Kidney (tissue), 14 donors: ENCODE data around the gene ARFGAP3. TPM values are rescaled to one million over a fixed set of nuclear protein-coding genes. Genes with fewer than 3 reads are reported as not detected.

Source experiments
- DNase-seq, 5 donors: peaks; one replicate each; pipeline ENCODE4 v3.0.0-alpha.2; 2013 to 2020
- FAIRE-seq: peaks from 2 replicates; lab custom pipeline; 2012; peaks lifted over from hg19 to GRCh38; lab: Jason Lieb, UNC
- H3K27ac ChIP-seq, 2 donors: one replicate each; pipeline ENCODE4 v1.7.0; 2013; ENCODE audit warnings: low read depth in 2 of 2, low read length in 2 of 2, inconsistent platforms in 1 of 2
- H3K27me3 ChIP-seq: one replicate; pipeline ENCODE4 v1.7.1; 2013; ENCODE audit warnings: low read length, inconsistent platforms; ENCODE audit not compliant: control insufficient read depth, insufficient read depth
- H3K36me3 ChIP-seq, 3 donors: one replicate each; pipeline versions ENCODE4 v1.7.0 to v1.7.1; 2013; ENCODE audit warnings: low read length in 3 of 3, control low read depth in 1 of 3, inconsistent platforms in 1 of 3; ENCODE audit not compliant: insufficient read depth in 3 of 3, control insufficient read depth in 2 of 3
- H3K4me1 ChIP-seq, 3 donors: one replicate each; pipeline versions ENCODE4 v1.7.0 to v1.7.1; 2013; ENCODE audit warnings: low read length in 3 of 3, inconsistent platforms in 1 of 3, low read depth in 1 of 3; ENCODE audit not compliant: control insufficient read depth in 2 of 3, insufficient read depth in 2 of 3
- H3K4me3 ChIP-seq, 3 donors: one replicate each; pipeline versions ENCODE4 v1.7.0 to v1.8.1; 2013; ENCODE audit warnings: low read length in 3 of 3, control low read depth in 1 of 3, inconsistent platforms in 1 of 3
- H3K9ac ChIP-seq, 3 donors: one replicate each; pipeline versions ENCODE4 v1.7.0 to v1.7.1; 2013; ENCODE audit warnings: low read length in 3 of 3, control low read depth in 1 of 3, inconsistent platforms in 1 of 3
- H3K9me3 ChIP-seq, 3 donors: one replicate each; pipeline versions ENCODE4 v1.7.0 to v1.7.1; 2013; ENCODE audit warnings: low read length in 3 of 3, control low read depth in 1 of 3, inconsistent platforms in 1 of 3; ENCODE audit not compliant: control insufficient read depth in 2 of 3, insufficient read depth in 1 of 3
- intact Hi-C: fragments of 100-400 bp; cut with DNase I; formaldehyde crosslinking; loops from one replicate; pipeline ENCODE4 v1.11.1; 2022
- polyA plus RNA-seq: library from polyadenylated mRNA; stranded (reverse); fragments of 350-450 nt; fragmentation: Illumina TruSeq; extraction: RNeasy Lipid Tissue Mini Kit (QIAGEN cat#74804); gene quantifications from one replicate; pipeline ENCODE4 v1.2.3, GENCODE V29; 2014; ENCODE audit warnings: low read depth, low replicate concordance; ENCODE audit not compliant: insufficient read depth
- total RNA-seq: library from RNA; stranded (reverse); fragmentation: NEBNext Ultra II Directional; extraction: Animal tissue kit (Norgen Biotek cat#: 25700); gene quantifications from one replicate; pipeline ENCODE4 v1.2.1, GENCODE V29; 2021
- TF ChIP-seq, protein P1 (sequence below): IDR thresholded peaks from 3 replicates; pipeline ENCODE4 v1.5.1; 2012; ENCODE audit warnings: mild to moderate bottlenecking, moderate library complexity, borderline replicate concordance; ENCODE audit not compliant: insufficient read depth; ENCODE audit errors: extremely low read depth
- donor health status: control.
- donor health status: control.
- donor health status: control.
- donor health status: control.
- donor health status: control.
- donor health status: DM: yes; HTN: yes; CAD: no.
- donor health status: Normal renal cell carcinoma (clear cell type).

ARFGAP3 gene
- total and polyA plus RNA-seq, 2 donors from 2014 or later: 29.9 to 97.3 TPM

DNA sequence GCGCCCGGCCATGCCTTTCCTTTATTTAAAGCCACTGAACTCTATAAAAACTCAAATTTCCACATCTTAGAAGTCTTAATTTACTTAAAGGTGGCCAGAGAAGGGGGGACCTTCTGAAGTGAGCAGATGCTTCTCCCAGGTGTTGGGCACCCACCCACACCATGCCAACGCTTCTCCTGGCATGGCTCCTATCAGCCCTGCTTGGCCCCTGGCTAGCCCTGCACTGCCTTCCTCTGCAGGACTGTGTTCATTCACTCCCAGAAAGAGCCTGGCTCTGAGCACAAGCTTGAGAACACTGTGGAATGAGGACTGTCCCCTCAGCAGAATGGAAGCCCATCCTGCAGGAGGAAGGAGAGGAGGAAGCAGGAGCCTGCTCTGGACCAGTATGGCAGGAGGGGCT lies 34.6 kb upstream of the ARFGAP3 start:
- intact Hi-C loops: no loop called here
- TF ChIP-seq, protein P1, sequence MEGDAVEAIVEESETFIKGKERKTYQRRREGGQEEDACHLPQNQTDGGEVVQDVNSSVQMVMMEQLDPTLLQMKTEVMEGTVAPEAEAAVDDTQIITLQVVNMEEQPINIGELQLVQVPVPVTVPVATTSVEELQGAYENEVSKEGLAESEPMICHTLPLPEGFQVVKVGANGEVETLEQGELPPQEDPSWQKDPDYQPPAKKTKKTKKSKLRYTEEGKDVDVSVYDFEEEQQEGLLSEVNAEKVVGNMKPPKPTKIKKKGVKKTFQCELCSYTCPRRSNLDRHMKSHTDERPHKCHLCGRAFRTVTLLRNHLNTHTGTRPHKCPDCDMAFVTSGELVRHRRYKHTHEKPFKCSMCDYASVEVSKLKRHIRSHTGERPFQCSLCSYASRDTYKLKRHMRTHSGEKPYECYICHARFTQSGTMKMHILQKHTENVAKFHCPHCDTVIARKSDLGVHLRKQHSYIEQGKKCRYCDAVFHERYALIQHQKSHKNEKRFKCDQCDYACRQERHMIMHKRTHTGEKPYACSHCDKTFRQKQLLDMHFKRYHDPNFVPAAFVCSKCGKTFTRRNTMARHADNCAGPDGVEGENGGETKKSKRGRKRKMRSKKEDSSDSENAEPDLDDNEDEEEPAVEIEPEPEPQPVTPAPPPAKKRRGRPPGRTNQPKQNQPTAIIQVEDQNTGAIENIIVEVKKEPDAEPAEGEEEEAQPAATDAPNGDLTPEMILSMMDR: no peak
- Histone ChIP-seq H3K4me3 (no peak overlapping the region), H3K27me3 (no peaks in the 10 kb centered on the region), H3K36me3 (peaks cover 0 to 27% (median 12%) of the 10 kb centered on the region in 3 donors), H3K4me1 (peaks cover 0 to 22% (median 5%) of the 10 kb centered on the region in 3 donors), H3K9me3 (no peaks in the 10 kb centered on the region), H3K27ac (peak overlapping the region in 1 of 2 donors; percentile 2), H3K9ac (no peak overlapping the region)
- DNase-seq (no peak), FAIRE-seq (no peak)

DNA sequence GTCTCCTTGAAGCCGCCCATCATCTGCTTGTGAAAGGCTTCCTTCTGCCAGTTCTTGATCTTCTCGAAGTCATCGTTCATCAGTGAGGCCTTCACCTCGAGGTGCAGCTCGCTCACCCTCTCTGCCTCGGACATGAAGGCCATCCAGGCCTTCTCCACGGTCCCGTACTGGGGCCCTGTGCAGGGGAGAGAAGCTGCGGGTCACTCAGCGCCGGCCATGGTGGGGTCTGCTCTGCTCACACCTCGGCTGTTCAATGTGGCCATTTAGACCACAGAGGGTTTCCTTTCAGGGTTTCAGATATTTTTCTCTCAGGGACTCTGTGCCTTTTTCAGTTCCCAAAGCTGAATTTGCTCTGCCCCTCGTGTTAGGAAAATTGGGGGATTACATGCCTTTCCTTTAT lies 33.9 kb upstream of the ARFGAP3 start:
- Histone ChIP-seq H3K9me3 (no peaks in the 10 kb centered on the region), H3K27me3 (no peaks in the 10 kb centered on the region), H3K27ac (no peak overlapping the region), H3K9ac (no peak overlapping the region), H3K4me3 (no peak overlapping the region), H3K4me1 (peaks cover 0 to 21% (median 5%) of the 10 kb centered on the region in 3 donors), H3K36me3 (peaks cover 0 to 31% (median 12%) of the 10 kb centered on the region in 3 donors)
- intact Hi-C loops: no loop called here
- no peak for DNase-seq
- FAIRE-seq: no peak
- TF ChIP-seq, protein P1: no peak

DNA sequence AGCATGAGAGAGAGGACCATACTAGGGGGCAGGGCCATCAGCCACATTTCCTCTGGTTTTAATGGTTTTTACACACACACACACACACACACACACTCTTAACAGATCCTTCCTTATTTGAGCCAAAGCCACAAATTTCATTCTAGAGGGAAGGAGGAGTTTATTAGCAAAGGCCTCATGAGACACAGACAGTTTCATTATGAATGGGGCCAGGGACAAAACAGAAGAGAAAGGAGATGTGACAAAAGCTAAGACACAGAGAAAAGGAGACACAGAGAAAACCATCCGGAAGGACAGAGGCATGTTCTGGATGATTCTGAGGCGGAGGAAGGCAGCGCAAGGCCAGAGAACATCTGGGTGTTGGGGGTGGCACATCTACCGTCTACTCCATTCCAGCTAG lies 32.2 kb upstream of the ARFGAP3 start:
- H3K9ac ChIP-seq: no peak overlapping the region
- H3K9me3 ChIP-seq: no peaks in the 10 kb centered on the region
- H3K27ac ChIP-seq: peak overlapping the region in 1 of 2 donors; percentile 17
- intact Hi-C loops: no loop called here
- H3K36me3 ChIP-seq: peaks cover 0 to 38% (median 12%) of the 10 kb centered on the region in 3 donors
- no peaks in the 10 kb centered on the region for H3K27me3 ChIP-seq
- no peak for DNase-seq
- H3K4me1 ChIP-seq: peaks cover 0 to 13% (median 5%) of the 10 kb centered on the region in 3 donors
- H3K4me3 ChIP-seq: no peak overlapping the region
- TF ChIP-seq, protein P1: no peak
- no peak for FAIRE-seq
